HG02623 (cell line): ENCODE data around the gene TXNDC2.
"Not testable (repeated sequence)": the region's sequence is repeated elsewhere in the genome, so short reads cannot be mapped to it uniquely, and the experiment has no call there.

Source experiments
- ATAC-seq: cut with Tn5 transposase; IDR thresholded peaks from one replicate; pipeline ENCODE4 v1.9.1; 2021; ENCODE audit warnings: moderate library complexity; ENCODE audit not compliant: unreplicated experiment

TXNDC2 gene

DNA sequence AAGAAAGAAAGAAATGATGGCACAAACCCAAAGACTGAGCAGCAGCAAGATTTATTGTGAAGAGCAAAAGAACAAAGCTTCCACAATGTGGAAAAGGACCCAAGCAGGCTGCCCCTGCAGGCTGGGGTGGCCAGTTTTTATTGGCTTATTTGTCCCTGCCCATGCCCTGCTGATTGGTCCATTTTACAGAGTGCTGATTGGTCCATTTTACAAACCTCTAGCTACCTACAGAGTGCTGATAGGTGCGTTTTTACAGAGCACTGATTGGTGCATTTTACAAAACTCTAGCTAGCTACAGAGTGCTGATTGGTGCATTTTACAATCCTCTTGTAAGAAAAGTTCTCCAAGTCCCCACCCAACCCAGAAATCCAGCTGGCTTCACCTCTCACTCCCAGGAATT lies 26.5 kb downstream of the TXNDC2 start:
- not testable (repeated sequence) for ATAC-seq

DNA sequence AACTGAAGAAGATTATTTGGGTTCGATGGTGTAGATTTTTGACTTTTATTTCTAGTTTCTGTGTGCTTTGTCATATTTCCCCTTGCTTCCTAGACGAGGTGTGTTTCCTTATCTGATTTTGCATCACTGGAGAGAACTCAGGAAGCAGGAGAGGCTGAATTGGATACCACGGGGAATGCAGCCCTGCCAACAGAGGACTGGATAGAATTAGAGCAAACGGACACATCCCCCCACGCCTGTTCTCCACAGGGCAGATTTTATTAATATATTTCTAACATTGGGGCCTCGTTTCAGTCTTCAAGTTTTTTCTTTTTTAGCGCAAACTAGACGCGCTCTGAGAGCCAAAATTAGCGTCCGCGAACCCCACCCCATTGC lies 27.4 kb downstream of the TXNDC2 start:
- no peak for ATAC-seq

GRCh38 chr18:9913526-9914333 lies 28.0 kb downstream of the TXNDC2 start, which contains the start of gene VAPA:
TSS of gene VAPA (plus strand) at chr18:9914016. CDS start at chr18:9914257, 241 bp downstream.
- ATAC-seq: peak; percentile 74

DNA sequence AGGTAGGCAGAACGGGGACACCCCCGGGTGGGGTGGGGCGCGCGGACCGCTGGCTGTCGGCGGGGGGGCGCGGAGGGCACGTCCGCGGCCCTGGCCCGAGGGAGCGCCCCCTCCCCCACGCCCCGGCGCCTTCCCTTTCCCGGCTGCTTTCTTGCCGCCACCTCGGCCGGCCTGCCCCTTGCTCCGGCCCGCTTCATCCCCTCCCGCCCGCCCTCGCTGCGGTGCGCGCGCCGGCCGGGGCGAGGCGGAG lies 28.5 kb downstream of the TXNDC2 start:
- ATAC-seq: no peak

GRCh38 chr18:9914584-9915290 lies 29.0 kb downstream of the TXNDC2 start:
- peak; percentile 31 for ATAC-seq

GRCh38 chr18:9915291-9916076 lies 29.7 kb downstream of the TXNDC2 start:
- ATAC-seq: no peak

DNA sequence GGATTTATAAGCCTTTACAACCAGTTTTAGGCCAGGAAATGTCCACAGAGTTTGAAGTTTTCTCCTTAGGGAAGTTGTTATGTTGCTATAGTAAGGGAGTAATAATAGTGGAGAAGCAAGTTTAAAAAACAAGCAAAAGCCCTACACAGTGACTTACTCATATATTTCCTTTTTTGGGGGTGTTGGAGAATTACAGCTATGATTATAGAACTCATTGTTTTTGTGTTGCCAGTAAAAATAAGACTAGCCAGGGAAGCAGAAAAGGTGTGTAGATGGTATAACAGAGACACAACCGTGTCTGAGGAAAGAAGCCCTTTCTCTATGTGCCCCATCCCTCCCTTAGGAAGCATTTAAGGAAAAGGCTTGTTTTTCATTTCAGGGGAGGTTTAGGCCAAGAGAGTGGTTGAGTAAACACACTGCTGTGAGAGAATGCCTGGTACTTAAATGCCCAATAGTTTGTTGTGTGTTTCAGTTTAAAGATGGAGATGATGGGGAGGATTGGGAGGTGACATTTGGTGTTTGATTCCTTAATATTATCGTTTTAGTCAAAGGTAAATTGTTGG lies 30.4 kb downstream of the TXNDC2 start:
- ATAC-seq: no peak

DNA sequence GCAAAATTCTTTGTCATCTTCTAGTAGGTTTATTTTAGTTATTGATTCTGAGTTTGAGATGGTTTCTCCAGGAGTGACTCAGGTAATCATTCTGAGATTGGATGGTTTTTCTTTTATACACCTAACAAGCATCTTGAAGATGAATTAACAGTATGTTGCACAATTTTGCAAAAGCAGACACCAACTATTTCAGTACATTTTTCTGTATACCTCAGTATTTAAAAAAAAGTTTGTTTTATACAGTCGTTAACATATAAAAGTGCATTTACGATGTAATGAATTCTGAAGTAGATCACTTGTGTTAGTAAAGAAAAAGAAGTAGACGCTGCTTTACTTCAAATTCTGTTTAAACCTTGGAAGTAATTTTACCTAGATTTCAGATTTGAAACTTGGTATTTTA lies 31.0 kb downstream of the TXNDC2 start:
- ATAC-seq: no peak

- no peak for ATAC-seq
Observed at GRCh38 chr18:9918016-9918680, 32.4 kb downstream of the TXNDC2 start.

- ATAC-seq: no peak
Observed at GRCh38 chr18:9919564-9920232, 33.9 kb downstream of the TXNDC2 start.

DNA sequence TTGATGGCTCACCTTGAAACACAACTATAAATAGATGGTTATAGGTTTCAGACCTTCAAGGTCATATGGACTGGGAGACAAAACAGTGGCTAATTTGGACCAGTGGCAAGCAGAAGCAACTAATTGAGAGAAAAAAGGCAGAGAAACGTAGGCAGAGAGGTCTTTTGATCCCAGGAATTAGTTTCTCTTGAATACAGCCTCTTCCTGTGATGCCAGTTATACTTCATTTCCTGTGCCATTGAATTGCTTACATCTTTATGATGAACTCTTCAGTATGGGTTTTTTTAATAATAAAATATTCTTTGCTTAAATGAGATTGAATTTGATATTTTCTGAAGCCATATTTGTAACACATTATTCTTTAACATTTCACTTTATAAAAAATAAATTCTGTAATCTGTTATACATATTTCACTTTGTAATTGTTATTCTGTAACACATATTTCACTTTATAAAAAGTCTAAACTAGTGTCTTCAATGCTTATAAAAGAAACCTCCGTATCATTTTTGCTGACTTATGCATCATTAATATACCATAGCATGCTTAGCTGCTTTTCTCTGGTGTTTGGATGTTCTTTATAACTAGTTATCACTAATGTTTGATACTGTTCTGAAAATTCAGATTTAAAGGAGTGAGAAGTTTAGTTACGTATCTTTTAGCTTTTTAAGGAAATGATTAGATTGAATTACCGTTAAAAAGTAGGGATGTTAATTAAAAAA lies 37.0 kb downstream of the TXNDC2 start:
- no peak for ATAC-seq

DNA sequence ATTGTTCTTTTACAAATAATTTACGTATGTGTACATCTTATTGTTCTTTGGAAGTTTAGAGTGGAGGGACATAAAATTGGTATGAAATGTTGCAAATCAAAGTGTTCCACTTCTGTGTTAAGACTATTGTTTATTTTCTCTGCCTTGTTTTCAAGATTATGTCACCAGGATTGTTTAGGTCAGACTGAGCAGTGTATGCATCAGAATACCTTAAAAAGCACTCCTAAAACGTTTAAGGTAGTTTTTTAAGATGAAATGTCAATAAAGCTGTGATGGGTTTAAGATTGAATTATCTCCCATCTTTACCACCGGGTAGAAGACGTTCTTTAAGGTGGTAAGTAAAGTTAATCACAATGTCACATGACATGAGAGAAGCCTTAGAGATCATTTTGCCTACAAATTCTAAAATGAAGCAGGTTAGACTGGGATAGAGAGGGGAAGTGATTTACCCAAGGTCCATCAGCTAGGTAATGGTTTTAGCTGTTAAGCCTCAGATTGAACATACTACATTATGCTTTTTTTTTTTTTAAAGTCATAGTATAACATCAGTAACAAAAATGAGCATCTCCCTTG lies 38.7 kb downstream of the TXNDC2 start:
- no peak for ATAC-seq

DNA sequence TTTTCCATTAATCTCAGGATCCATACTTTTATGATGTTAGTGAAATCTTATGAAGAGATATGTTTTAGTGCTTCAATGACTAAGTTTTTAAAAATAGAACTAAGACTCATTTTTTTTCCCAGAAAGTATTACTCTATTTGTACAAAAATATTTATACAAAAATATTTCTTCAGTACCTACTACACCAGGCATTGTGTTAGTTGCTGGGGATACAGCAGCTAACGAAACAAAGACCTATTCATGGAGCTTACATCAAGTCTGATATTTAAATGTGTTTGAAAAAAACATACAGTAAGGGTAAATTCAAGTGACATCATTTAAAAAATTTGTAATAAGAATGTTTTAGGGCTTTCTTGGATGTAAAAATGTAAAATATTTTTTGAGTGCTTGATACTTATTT lies 39.6 kb downstream of the TXNDC2 start:
- no peak for ATAC-seq

- no peak for ATAC-seq
Observed at GRCh38 chr18:9925795-9926194, 40.0 kb downstream of the TXNDC2 start.

DNA sequence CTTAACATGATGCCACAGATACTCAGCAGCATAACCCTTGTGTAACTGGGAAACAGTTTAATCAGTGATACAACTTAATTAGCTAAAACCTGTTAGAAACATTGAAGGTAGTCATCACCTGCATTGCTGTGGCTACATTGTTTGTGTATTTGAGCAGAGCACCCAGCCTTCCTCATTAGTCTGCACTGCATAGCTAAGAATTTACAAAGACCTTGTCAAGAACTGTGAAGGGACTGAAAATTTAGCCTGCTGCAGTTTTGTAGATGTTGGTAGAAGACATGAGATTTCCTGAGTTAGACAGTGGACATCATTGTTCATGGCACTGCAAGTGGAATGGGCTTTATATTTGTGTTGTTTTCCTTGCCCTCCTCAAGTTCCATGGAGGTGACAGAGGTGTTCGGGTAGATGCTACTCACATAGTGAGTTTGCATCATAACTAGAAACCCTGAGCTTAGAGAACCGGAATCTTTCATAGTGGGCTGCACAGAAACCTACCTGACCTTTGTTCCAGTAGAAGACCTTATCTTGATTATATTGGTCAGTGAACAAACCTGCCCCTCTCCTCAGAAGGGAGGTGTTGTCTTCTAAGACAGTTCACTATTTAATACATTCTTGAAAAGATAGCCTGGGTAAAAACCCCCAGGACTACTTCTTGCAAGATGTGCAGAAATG lies 40.6 kb downstream of the TXNDC2 start:
- no peak for ATAC-seq

- ATAC-seq: no peak
Observed at GRCh38 chr18:9926977-9927376, 41.2 kb downstream of the TXNDC2 start.

GRCh38 chr18:9927392-9928063 lies 41.8 kb downstream of the TXNDC2 start:
- ATAC-seq: no peak

- no peak for ATAC-seq
Observed at GRCh38 chr18:9928646-9929259, 43.0 kb downstream of the TXNDC2 start.
